ENCODE results near the gene NUSAP1.
"Not testable (repeated sequence)": the region's sequence is repeated elsewhere in the genome, so short reads cannot be mapped to it uniquely, and the experiment has no call there.

The NUSAP1 gene

GRCh38 chr15:41332194-41333025 is at the start of gene NUSAP1, which contains the start of gene OIP5:
NUSAP1 (plus strand) TSS chr15:41332881; CDS start chr15:41332958, 77 bp downstream.
OIP5 (minus strand) TSS chr15:41332591; CDS start chr15:41332561, 30 bp downstream.
- DNase-seq (ENCODE audit: low read depth in 3 of 3, low spot score in 1 of 3): peak; percentile 87 to 96 (median 93)

GRCh38 chr15:41282980-41283652 is 49.6 kb upstream of the NUSAP1 start:
- not testable (repeated sequence) for DNase-seq (ENCODE audit: low read depth in 3 of 3, low spot score in 1 of 3)

- peak; percentile 93 to 95 (median 94) for DNase-seq (ENCODE audit: low read depth in 3 of 3, low spot score in 1 of 3)
Observed at GRCh38 chr15:41283653-41284426, 48.8 kb upstream of the NUSAP1 start.

GRCh38 chr15:41284427-41285177 is 48.1 kb upstream of the NUSAP1 start:
- DNase-seq (ENCODE audit: low read depth in 3 of 3, low spot score in 1 of 3): no peak

- no peak for DNase-seq (ENCODE audit: low read depth in 3 of 3, low spot score in 1 of 3)
Observed at GRCh38 chr15:41285285-41285684, 47.4 kb upstream of the NUSAP1 start.

GRCh38 chr15:41286665-41287333 is 45.9 kb upstream of the NUSAP1 start:
- no peak for DNase-seq (ENCODE audit: low read depth in 3 of 3, low spot score in 1 of 3)

- DNase-seq (ENCODE audit: low read depth in 3 of 3, low spot score in 1 of 3): no peak
Observed at GRCh38 chr15:41288464-41288863, 44.2 kb upstream of the NUSAP1 start.

- DNase-seq (ENCODE audit: low read depth in 3 of 3, low spot score in 1 of 3): no peak
Observed at GRCh38 chr15:41289953-41290352, 42.7 kb upstream of the NUSAP1 start.

GRCh38 chr15:41291065-41291631 is 41.5 kb upstream of the NUSAP1 start:
- DNase-seq (ENCODE audit: low read depth in 3 of 3, low spot score in 1 of 3): no peak

- DNase-seq (ENCODE audit: low read depth in 3 of 3, low spot score in 1 of 3): no peak
Observed at GRCh38 chr15:41292521-41292920, 40.2 kb upstream of the NUSAP1 start.

- not testable (repeated sequence) for DNase-seq (ENCODE audit: low read depth in 3 of 3, low spot score in 1 of 3)
Observed at GRCh38 chr15:41301139-41301538, 31.5 kb upstream of the NUSAP1 start.

- DNase-seq (ENCODE audit: low read depth in 3 of 3, low spot score in 1 of 3): no peak
Observed at GRCh38 chr15:41301587-41301986, 31.1 kb upstream of the NUSAP1 start.

- DNase-seq (ENCODE audit: low read depth in 3 of 3, low spot score in 1 of 3): no peak
Observed at GRCh38 chr15:41304149-41304770, 28.4 kb upstream of the NUSAP1 start.

GRCh38 chr15:41307679-41308078 is 25.0 kb upstream of the NUSAP1 start:
- no peak for DNase-seq (ENCODE audit: low read depth in 3 of 3, low spot score in 1 of 3)

- DNase-seq (ENCODE audit: low read depth in 3 of 3, low spot score in 1 of 3): no peak
Observed at GRCh38 chr15:41309226-41309905, 23.3 kb upstream of the NUSAP1 start.

GRCh38 chr15:41320805-41321330 is 11.8 kb upstream of the NUSAP1 start:
- not testable (repeated sequence) for DNase-seq (ENCODE audit: low read depth in 3 of 3, low spot score in 1 of 3)

- DNase-seq (ENCODE audit: low read depth in 3 of 3, low spot score in 1 of 3): no peak
Observed at GRCh38 chr15:41323611-41324010, 9.1 kb upstream of the NUSAP1 start.

GRCh38 chr15:41331281-41331680 is 1.4 kb upstream of the NUSAP1 start:
- DNase-seq (ENCODE audit: low read depth in 3 of 3, low spot score in 1 of 3): no peak

- DNase-seq (ENCODE audit: low read depth in 3 of 3, low spot score in 1 of 3): no peak
Observed at GRCh38 chr15:41331833-41332193, 868 bp upstream of the NUSAP1 start.

Data from stimulated activated CD4-positive, alpha-beta T cell treated with anti-CD3 and anti-CD28 coated beads, TNF-alpha, amount 100 ng/mL, for 1 hour (primary cell).